NCI-H510A treated with DMSO at 0.1 percent for 48 hours (cell line): ENCODE data around the gene IGSF5.
A peak's percentile ranks its signal among the peaks of the same experiment; 100 is the strongest.
"Not testable (repeated sequence)": the region's sequence is repeated elsewhere in the genome, so short reads cannot be mapped to it uniquely, and the experiment has no call there.

Experiments
- DNase-seq: peaks from one replicate; lab custom pipeline; 2025; lab: John Stamatoyannopoulos, UW

IGSF5 gene

DNA sequence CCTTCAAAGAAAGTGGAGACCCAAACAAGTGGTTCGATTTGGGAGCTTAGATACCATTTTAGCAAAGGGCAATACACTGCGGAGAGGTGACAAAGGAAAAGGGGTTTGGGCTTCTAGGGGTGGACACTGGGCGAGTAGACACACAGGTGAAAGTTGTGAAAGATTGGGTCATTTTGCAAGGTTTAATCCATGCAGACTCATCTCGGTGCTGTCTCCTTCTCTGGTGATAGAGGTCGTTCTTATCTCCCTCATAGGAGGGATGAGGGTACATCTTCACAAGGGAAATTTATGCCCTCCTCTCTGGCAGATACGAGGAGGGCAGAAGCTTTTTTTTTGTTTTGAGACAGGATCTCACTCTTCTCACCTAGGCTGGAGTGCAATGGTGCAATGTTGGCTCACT, 6.4 kb upstream of the IGSF5 start:
- no peak for DNase-seq

DNA sequence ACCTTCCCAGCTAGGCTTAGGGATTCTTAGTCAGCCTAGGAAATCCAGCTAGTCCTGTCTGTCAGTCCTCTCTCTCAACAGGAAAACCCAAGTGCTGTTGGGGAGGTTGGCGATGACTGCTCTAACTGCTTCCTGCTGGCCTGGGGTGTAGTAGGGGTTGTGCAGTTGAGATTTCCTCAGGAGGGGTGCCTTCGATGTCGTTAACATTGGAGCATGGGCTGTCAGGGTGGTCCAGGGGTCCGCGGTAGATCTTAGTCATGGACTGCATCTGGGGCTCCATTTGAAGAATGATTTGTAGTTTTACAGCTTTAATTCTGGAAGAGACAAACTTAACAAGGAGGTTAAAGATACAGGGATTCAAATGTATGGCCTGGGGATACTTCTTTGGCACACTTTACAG, 5.5 kb upstream of the IGSF5 start:
- DNase-seq: not testable (repeated sequence)

DNA sequence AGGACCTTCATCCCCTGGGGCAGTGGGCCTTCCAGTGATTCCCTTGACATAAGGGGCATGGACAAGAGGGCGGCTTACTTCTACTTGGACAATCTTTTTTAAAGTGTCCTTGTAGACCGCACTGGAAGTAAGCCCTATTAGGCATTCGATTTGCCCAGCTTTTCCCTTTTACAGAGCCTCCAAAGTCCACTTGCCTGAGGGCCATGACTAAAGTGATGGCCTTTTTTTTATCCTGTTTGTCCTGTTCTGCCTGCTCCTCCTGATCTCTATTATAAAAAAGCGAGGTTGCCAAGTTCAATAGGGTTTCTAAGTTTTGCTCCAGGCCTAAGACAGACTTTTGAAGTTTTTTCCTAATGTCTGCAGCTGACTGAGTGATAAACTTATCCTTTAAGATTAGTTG, 2.4 kb upstream of the IGSF5 start:
- DNase-seq: not testable (repeated sequence)

DNA sequence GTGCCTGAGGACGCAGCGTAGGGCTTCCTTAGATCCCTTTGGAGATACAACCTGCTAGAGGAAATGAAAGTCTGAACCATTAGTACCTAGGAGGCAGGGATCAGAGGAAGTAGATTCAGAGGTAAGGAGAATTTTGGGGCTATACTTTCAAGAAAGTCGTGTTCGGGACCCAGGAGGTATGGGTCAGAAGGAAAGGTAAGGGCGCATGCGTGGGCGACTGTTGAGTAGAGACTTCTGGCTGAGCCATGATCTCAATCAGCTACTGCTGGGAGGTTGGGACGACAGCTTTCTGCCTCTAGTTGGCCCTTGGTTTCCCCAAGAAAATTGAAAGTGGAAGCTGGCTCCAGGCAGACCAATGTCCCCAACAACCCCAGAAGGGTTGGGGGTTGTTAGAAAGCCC, 349 bp downstream of the IGSF5 start:
- DNase-seq: not testable (repeated sequence)

DNA sequence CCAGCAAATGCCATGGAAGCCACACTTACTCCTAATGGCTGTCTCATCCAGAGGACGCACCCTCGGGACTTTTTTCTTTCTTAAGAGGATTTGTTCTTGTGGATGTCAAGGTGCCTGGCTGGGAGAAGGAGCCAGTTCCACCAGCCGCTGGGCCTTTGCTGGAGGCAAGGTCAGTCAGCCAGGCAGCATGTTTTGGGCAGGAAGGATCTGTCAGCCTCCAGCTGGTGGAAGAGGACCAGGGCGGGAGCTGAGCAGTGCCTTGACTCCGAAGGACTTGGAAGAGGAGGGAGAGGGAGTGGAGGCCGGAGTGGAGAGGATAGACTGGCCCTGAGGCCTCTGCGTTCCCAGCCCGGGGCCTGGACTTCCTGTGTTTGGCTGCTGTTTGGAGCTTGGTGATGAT, 5.7 kb downstream of the IGSF5 start:
- DNase-seq: no peak

DNA sequence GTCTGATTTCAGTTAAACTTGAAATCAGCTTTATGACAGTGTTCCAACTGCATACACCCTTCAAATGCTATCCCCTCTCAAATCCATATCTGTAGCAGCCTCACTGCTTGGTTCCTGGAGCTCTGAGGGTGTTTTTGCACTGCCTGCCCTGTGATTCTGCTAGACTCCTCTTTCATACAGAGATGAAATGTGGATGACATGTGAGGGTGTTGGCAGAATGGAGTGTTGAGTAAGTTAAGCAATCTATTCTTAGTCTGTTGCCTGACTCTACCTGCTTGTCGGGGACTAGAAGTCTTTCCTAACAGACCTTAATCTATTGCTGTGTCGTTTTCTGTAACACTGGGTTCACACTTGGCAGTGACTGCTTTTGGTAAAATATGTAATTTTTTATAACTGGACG, 9.8 kb downstream of the IGSF5 start:
- no peak for DNase-seq

DNA sequence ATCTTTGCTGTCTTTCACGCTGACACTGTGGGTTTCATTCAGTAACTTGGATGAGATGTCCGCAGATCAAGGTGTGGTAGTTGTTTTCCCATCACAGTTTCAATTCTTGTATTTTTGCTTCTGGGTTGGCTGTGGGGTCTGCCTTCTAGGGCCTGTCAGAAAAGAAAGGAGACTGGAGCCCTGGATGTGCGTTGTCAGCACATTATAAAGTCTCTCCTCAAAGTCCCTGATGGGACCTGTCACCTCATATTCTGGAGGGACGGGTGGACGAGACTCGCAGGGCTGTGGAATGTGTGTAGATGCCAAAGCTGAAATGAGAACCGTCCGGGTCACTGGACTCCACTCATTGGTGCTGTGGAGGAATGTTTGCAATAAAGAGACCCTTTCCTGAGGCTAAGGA, 11.3 kb downstream of the IGSF5 start:
- no peak for DNase-seq

DNA sequence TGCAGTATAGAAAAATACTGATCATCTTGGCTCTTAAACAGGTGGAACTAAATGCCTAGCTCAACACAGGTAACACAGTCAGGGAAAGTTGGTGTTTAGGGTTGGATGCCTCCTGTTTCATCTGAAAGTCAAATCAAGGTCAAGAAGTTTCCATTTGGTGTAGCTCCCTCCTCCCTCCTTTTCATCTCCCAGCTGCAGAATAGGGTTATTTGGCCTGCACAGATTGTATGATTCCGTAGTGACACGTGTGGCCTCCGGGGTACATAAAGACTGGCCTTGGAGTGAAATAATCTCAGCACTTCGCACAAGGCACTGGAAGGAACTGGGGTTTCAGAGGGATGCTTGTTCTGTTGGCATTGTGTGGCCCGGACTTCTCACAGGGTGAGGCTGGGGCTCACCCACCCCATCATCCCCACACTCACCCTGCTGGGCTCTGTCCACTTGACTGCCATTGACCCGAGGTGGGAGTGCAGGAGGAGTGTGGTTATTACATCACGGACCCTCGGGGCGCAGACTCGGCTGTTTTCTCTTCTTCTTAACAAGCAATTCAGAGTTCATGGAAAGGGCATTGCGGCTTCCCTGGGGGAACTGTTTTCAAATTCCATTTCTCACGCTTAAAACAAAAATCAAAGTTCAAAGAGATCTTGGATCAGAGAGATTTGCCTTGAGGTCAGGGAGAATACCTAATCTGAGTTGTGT, 18.4 kb downstream of the IGSF5 start:
- DNase-seq: no peak

DNA sequence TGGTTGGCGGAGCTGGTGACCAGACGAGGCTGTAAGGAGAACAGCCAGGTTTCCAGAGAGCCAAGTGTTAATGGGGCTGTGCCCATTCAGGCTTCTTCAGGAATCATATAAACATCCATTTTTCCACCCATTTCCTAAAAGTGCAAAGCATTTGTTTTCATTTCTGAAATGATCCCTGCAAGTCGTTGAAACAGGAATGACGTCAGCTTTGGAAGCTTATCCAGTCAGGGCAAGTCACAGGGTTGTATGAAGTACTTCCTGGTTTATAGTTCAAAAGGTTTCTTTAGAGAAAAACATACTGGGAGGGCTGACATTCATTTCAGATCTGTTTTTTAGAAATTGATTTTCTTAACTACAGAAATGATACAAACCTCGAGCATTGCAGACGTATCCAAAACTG, 29.2 kb downstream of the IGSF5 start:
- DNase-seq: no peak

DNA sequence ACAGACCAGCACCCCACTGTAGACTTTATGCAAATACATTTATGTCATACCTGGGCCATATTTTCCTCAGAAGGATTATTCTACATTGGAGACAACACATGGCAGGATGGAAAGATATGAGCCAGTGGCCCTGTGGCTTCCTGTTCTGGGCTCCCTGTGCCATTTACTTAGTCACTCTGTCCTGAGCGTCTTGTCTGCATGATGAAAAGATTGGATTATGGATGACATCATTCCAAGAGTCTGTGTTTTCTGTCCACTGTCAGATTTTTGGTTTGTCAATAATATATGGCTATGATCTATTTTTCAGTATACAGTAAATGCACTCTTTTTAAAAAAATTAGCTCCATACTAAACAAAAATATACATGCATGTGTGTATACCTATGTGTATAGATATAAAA, 30.8 kb downstream of the IGSF5 start:
- DNase-seq: no peak

DNA sequence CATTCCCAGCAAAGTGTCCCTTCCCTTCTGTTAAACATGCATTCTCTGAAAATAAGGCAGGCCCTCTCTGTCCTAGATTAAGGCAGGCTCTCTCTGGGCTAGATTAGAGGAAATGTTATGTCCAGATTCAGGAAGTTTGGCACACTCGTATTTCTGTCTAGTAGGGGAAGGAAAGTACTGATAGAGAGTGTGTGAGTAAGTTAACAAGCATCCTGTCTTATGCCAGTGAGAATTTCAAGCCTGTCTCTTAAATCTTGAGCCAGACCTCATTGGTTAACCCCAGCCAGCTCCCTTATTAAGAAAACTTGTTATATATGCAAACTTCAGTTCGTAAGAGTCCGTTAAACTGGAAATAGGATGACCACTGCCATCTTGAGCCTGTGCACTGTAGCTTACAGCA, 31.6 kb downstream of the IGSF5 start:
- DNase-seq: no peak

DNA sequence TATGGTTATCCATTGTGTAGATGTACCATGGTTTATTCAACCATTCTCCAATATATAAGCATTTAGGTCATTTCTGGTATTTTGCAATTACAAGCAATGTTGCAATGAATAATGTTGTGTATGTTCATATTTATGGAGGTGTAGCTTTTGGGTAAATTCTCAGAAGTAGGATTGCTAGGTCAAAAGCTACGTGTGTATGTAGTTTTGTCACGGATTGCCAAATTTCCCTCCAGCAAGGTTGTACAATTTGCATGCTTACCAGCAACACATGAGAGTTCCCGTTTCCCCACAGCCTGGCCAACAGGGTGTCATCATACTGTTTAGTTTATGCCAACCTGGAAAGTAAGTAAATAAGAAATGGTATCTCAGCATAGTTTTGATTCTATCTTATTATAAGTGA, 36.3 kb downstream of the IGSF5 start:
- DNase-seq: no peak

DNA sequence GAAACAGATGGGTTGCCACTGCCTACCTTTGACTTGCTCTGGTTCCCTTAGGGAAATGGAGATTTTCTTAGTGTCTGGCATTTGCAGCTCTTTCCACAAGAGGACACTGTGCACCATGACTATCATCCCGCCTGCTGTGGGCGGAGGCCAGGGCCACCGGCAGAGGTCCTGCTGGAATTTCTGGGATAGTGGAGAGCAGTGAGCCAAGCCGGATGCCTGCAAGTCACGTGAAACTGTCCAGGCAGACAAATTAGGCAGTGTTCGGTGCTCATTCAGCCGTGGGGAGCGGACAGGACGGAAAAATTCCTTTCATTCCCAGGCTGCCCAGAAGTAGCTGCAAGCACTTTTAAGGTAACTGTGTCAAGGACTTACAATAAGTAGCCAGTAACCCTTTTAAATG, 43.4 kb downstream of the IGSF5 start:
- DNase-seq: peak; percentile 90

DNA sequence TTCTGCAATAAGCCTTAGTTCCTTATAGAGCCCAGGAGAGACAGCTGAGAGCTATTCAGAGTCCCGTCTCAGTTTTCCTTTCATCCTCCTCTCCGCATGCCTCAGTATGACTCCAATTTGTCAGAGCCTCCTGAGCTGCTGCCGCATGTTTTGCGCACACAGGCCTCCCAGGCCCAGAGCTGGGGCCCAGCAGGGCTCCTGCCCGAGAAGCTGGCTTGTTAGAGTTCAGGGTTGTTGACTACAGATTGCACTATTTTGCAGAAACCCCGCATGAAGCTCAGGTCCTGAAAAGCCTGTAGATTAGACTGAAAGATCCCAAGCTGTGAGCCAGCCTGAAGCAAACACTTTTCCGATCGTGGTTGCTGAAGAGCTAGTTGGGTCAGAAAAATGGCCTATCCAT, 51.5 kb downstream of the IGSF5 start:
- DNase-seq: no peak

DNA sequence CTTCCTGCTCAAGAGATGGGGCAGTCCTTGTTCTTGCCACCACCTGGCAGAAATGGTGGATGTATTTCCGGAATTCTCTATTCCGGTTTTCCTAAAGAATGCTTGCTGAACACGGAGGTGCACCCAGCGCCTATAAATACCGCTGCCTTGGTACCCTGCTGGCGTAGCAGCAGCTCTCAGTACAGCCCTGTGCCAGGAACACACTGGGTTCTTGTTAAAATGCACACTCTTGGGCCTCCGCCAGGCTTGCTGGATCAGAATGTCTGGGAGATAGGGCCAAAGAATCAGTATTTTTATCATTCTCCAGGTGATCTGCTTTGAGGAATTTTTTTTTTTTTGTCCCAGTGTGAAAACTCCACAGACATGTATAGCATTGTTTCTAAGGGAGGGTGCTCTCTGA, 54.2 kb downstream of the IGSF5 start:
- no peak for DNase-seq

DNA sequence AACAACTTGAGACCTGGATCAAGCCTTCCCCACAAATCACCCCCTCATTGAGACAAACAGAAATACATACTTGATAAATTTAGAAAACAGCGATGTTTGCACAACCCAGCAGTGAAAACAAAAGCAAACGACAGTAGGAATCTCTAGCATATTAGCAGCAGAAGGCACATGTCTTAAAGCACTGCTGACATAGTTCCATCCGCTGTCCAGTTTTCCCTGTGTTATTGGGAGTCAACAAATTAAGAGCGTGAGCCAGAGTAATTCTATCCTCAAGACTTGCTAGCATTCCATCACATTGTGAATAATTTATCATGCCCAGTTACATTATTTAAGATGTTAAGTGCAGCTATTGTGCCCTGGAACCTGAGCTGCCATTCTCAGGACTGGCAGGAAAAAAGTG, 55.3 kb downstream of the IGSF5 start:
- no peak for DNase-seq

DNA sequence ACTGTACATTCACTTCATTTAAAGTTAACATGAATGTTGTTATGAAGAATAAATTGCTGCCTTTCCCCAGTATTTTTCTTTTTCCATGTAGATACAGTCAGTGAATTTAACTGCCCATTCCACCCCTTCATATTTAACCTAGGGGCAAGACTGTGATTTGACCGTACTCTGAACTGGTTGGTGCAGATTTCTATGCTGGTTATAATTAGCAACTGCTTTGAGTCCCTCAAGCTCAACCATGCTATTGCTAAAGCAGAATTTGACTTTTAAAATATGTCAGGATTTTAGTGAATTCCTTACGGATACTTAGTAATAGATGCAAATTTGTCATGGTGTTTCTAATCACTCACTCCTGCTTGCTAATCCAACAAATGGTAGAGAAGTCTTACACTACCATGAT, 57.2 kb downstream of the IGSF5 start:
- no peak for DNase-seq

DNA sequence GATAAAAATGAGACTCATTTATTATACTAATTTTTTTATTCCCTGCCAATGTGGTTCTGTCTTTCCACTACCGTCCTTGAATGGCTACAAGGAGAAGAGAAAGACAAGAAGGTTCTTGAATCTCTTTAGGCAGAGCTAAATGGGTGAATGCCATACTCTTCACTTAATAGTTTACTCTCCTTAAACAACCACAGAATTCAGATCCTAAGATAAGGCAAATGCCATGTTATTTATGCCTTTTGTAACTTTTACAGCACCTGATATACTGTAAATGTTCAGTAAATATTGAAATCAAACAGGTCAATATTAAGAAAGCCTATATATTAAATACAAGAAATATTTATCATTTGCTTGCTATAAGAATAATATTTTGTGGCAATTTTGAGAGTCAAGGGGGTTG, 58.4 kb downstream of the IGSF5 start:
- DNase-seq: no peak

DNA sequence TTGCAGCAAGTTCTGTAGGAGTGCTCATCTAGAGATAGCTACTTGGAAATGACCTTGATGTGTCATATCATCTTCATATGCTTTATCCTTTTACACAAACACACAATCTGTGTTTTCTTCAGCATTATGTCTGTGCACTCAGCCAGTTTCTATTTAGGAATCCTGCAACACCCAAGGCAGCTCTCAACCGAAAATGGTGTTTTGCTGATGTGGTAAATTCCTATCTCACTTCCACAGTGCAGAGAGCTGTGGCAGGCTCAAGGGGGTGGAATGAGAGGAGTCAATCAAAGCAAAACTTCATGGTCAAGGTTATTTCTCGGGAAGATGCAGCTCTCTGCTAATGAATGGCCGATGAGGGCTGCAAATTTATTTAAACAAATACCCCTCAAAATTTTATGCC, 59.3 kb downstream of the IGSF5 start:
- no peak for DNase-seq

DNA sequence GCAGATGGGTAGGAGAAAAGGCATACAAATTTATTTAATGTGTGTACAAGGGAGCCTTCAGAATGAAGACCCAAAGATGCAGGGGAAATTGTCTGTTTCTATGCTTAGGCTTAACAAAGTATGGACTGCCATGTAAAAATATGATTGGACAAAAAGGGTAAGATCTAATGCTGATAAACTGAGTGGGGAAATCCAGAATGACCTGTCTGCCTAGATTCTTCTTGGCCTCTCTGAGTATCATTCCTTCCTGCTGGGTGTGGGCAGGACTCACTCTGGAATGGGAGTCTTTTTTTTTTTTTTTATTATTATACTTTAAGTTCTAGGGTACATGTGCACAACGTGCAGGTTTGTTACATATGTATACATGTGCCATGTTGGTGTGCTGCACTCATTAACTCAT, 61.0 kb downstream of the IGSF5 start:
- no peak for DNase-seq

DNA sequence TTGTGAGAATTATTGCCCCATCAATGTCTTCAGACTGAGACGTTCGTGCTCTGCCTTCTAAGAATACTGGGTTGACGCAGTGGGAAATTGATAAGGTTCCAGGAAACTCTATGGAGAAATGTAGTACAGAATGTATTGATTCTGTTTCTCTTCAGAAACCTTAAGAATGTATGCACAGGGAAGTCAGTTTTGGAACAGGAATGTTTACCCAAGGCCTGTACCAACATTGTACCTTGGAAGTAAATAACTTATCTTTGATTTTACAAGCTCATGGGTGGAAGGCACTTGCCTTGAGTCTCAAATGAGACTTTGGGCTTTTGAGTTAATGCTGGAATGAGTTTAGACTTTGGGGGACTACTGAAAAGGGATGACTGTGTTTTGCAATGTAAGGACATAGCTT, 62.8 kb downstream of the IGSF5 start:
- no peak for DNase-seq

DNA sequence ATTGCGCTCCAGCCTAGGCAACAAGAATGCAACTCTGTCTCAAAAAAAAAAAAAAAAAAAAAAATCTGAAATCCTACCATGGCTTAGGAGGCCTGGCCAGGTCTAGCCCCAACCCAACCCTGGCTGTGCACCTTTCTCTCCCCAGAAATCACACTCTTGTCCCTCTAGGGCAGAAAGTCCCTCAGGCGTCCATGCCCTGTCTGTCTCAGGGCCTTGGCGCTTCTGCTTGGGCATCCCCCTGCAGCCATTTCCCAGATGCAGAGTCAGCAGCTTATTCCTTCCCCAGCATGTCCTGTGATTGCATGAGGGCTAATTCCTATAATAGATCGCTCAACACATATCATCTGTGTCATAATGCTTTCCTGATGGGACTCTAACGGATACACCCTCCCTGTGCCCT, 65.0 kb downstream of the IGSF5 start:
- DNase-seq: no peak

DNA sequence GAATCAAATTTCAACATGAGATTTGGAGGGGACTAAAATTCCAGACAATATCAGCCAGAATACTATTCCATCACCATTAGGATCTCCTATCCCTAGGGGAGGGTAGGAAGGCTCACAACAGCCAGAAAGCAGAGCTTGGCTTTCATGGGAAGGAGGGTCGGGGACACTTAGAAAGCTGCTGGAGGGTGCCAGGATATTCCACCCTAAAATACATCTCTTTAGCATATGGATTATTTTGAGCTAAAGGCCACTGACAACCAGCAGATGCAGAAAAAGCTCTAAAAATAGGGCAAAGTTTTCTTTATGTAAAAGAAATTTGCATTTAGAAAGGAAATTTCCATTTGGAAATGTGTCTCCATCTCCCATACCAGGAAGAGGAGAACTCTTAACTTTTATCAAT, 68.0 kb downstream of the IGSF5 start:
- no peak for DNase-seq

DNA sequence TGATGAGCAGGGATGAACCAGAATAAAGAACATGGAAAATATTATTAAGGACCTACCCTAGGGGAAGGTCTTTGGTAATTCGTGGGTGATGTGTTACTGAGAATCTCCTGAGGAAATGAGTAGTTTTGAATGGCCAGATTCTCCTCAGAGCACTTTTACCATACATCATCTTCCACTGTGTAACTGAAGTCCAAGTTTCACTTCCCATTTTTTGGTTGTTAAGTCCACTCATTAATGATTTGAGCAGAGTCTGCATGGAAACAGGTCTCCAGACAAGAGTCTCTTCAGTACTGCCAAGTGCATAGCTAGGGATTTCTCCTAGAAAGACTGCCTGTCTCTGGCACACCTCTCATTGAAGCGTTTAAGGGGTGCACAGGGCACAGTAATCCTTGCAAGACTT, 73.6 kb downstream of the IGSF5 start:
- no peak for DNase-seq

DNA sequence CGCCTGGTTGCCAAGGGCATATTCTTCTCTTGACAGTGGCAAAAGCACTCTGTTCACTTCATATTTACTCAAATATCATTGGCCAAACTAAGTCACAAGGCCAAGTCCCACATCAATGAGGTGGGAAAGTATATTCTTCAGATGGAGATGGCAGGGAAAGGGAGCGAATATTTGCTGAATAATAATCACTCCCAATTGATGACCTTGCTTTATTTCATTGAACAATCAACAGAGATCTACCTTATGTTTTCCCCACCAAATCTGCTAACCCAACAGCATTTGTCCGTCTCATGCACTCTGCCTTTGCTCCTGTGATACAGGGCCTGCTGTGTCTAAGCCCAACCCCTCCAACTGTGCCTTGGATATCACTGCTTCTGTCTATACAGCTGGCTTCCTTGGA, 77.1 kb downstream of the IGSF5 start:
- DNase-seq: no peak
